GM12878 (cell line): ENCODE measurements around the gene EHD1. TPM values are rescaled to one million over a fixed set of nuclear protein-coding genes. Genes with fewer than 3 reads are reported as not detected.

ENCODE experiments used
- ATF3 ChIP-seq: IDR thresholded peaks from 2 replicates; pipeline ENCODE4 v1.6.1; 2011; ENCODE audit warnings: low read depth, mild to moderate bottlenecking, low read length, moderate library complexity, borderline replicate concordance; ENCODE audit errors: extremely low read depth
- CBX3 ChIP-seq: fragments of 200-600 bp; sonication (generic); IDR thresholded peaks from 2 replicates; pipeline ENCODE4 v1.6.1; 2016; ENCODE audit warnings: low read depth, borderline replicate concordance
- CUX1 ChIP-seq: IDR thresholded peaks from 2 replicates; pipeline ENCODE4 v1.6.1; 2012; ENCODE audit warnings: improper control_type of control experiment, low read depth, low read length; ENCODE audit not compliant: insufficient replicate concordance
- ETV6 ChIP-seq, 2 experiments: fragments of 450-650 bp in 1 of 2; IDR thresholded peaks in 1 of 2; conservative IDR thresholded peaks in 1 of 2; 2 replicates each; pipeline ENCODE4 v1.6.1; 2014; ENCODE audit warnings: antibody characterized with exemption in 1 of 2, borderline replicate concordance in 1 of 2, low read depth in 1 of 2, mild to moderate bottlenecking in 1 of 2, moderate library complexity in 1 of 2
- HDGF ChIP-seq: fragments of 450-650 bp; IDR thresholded peaks from 2 replicates; pipeline ENCODE4 v1.6.1; 2016; ENCODE audit warnings: antibody characterized with exemption
- MAX ChIP-seq: IDR thresholded peaks from 2 replicates; pipeline ENCODE4 v1.6.1; 2012; ENCODE audit warnings: low read depth, low read length, improper control_type of control experiment
- MYB ChIP-seq: fragments of 150-350 bp; IDR thresholded peaks from 2 replicates; pipeline ENCODE4 v1.6.1; 2014; ENCODE audit warnings: mild to moderate bottlenecking, low read depth, low read length, borderline replicate concordance
- NBN ChIP-seq: fragments of 450-650 bp; IDR thresholded peaks from 2 replicates; pipeline ENCODE4 v1.6.1; 2016
- POLR2A ChIP-seq: IDR thresholded peaks from 2 replicates; pipeline ENCODE4 v1.6.1; 2011; ENCODE audit warnings: low read depth, mild to moderate bottlenecking, low read length
- POLR2AphosphoS5 ChIP-seq: IDR thresholded peaks from 2 replicates; pipeline ENCODE4 v1.6.1; 2011; ENCODE audit warnings: mild to moderate bottlenecking, low read length, inconsistent platforms
- RBBP5 ChIP-seq: fragments of 200-600 bp; sonication (generic); conservative IDR thresholded peaks from 2 replicates; pipeline ENCODE4 v1.6.1; 2016
- RFX5 ChIP-seq: IDR thresholded peaks from 2 replicates; pipeline ENCODE4 v1.6.1; 2011; ENCODE audit warnings: low read depth, low read length, improper control_type of control experiment
- RUNX3 ChIP-seq: IDR thresholded peaks from 2 replicates; pipeline ENCODE4 v1.6.1; 2012; ENCODE audit warnings: low read length, inconsistent platforms
- ZNF687 ChIP-seq: fragments of 450-650 bp; IDR thresholded peaks from 2 replicates; pipeline ENCODE4 v1.6.1; 2017; ENCODE audit warnings: mild to moderate bottlenecking, moderate library complexity
- ZZZ3 ChIP-seq: IDR thresholded peaks from 2 replicates; pipeline ENCODE4 v1.6.1; 2011; ENCODE audit warnings: low read depth; ENCODE audit not compliant: control insufficient read depth, insufficient read length
- polyA plus RNA-seq, 11 experiments: library from polyadenylated mRNA; depleted of rRNA in 4 of 11; unstranded in 6 of 11; stranded (reverse) in 5 of 11; fragments of >200 nt; fragmentation: Nextera tagmentation in 4 of 11; fragmentation: Illumina TruSeq in 1 of 11; extraction: Ambion mirVana in 4 of 11; extraction: Trizol in 1 of 11; gene quantifications; 1 replicate in 1 of 11; 2 replicates in 10 of 11; pipeline versions ENCODE4 v1.2.1 to v1.2.3, GENCODE V29; 2011 to 2016; ENCODE audit warnings: inconsistent platforms in 2 of 11, missing spikeins in 2 of 11, low read depth in 1 of 11
- total RNA-seq, 4 experiments: library from RNA; depleted of rRNA in 3 of 4; stranded (reverse); fragments of >200 nt in 3 of 4; fragmentation: Illumina TruSeq in 1 of 4; extraction: Trizol in 1 of 4; gene quantifications; 2 replicates each; pipeline versions ENCODE4 v1.2.1 to v1.2.3, GENCODE V29; 2013 to 2021
- TF ChIP-seq, protein P1 (sequence below): fragments of 150-350 bp; IDR thresholded peaks from 2 replicates; pipeline ENCODE4 v1.6.1; 2014; ENCODE audit warnings: mild to moderate bottlenecking, low read depth, low read length
- TF ChIP-seq, protein P2 (sequence below): fragments of 450-650 bp; IDR thresholded peaks from 2 replicates; pipeline ENCODE4 v1.6.1; 2017; ENCODE audit warnings: mild to moderate bottlenecking

Gene EHD1
- total and polyA plus RNA-seq, 10 of the 15 experiments (the other 5 are each of a cell fraction or from before 2014, with no cell fraction given) = 1.0 to 165 (median 66.5) TPM

GRCh38 chr11:64887757-64888405 is 9.5 kb upstream of the EHD1 start (continued):
- no peak for TF ChIP-seq MAX
- no peak for TF ChIP-seq RBBP5
- TF ChIP-seq RUNX3 = no peak
- TF ChIP-seq ZZZ3 = no peak
- TF ChIP-seq, protein P1, sequence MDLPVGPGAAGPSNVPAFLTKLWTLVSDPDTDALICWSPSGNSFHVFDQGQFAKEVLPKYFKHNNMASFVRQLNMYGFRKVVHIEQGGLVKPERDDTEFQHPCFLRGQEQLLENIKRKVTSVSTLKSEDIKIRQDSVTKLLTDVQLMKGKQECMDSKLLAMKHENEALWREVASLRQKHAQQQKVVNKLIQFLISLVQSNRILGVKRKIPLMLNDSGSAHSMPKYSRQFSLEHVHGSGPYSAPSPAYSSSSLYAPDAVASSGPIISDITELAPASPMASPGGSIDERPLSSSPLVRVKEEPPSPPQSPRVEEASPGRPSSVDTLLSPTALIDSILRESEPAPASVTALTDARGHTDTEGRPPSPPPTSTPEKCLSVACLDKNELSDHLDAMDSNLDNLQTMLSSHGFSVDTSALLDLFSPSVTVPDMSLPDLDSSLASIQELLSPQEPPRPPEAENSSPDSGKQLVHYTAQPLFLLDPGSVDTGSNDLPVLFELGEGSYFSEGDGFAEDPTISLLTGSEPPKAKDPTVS = no peak
- TF ChIP-seq NBN = peak; percentile 59
- TF ChIP-seq HDGF = peak; percentile 97
- TF ChIP-seq, protein P2, sequence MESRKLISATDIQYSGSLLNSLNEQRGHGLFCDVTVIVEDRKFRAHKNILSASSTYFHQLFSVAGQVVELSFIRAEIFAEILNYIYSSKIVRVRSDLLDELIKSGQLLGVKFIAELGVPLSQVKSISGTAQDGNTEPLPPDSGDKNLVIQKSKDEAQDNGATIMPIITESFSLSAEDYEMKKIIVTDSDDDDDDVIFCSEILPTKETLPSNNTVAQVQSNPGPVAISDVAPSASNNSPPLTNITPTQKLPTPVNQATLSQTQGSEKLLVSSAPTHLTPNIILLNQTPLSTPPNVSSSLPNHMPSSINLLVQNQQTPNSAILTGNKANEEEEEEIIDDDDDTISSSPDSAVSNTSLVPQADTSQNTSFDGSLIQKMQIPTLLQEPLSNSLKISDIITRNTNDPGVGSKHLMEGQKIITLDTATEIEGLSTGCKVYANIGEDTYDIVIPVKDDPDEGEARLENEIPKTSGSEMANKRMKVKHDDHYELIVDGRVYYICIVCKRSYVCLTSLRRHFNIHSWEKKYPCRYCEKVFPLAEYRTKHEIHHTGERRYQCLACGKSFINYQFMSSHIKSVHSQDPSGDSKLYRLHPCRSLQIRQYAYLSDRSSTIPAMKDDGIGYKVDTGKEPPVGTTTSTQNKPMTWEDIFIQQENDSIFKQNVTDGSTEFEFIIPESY = 0 out of 2 replicates have a peak, but pooled peaks have one; percentile 35
- TF ChIP-seq MYB = no peak
- 0 out of 2 replicates have a peak, but pooled peaks have one; percentile 58 for TF ChIP-seq ZNF687
- no peak for TF ChIP-seq POLR2A
- no peak for TF ChIP-seq ATF3
- no peak for TF ChIP-seq RFX5
- TF ChIP-seq CBX3 = no peak
- TF ChIP-seq POLR2AphosphoS5 = no peak
- no peak for TF ChIP-seq ETV6 (conservative IDR thresholded peaks at IDR 0.05 in 1 of 2, IDR thresholded peaks at IDR 0.05 in 1 of 2; ENCODE audit: borderline replicate concordance in 1 of 2, low read depth in 1 of 2)
- TF ChIP-seq CUX1 = no peak
